ENCODE data around the gene ANKRD60.

The ANKRD60 gene

GRCh38 chr20:58228484-58229197, at the start of gene ANKRD60:
Gene ANKRD60, minus strand, starts transcription at chr20:58228653. Its CDS starts 0 bp downstream, at chr20:58228653.
- DNase-seq, result peak; percentile 28

GRCh38 chr20:58277578-58278472, 49.4 kb upstream of the ANKRD60 start:
- no peak for DNase-seq

- no peak for DNase-seq
Observed at GRCh38 chr20:58277107-58277506, 48.7 kb upstream of the ANKRD60 start.

- DNase-seq, result no peak
Observed at GRCh38 chr20:58274384-58274783, 45.9 kb upstream of the ANKRD60 start.

- no peak for DNase-seq
Observed at GRCh38 chr20:58271606-58272351, 43.3 kb upstream of the ANKRD60 start.

GRCh38 chr20:58268936-58269619, 40.6 kb upstream of the ANKRD60 start:
- DNase-seq, result no peak

- no peak for DNase-seq
Observed at GRCh38 chr20:58268421-58268821, 40.0 kb upstream of the ANKRD60 start.

GRCh38 chr20:58267389-58268215, 39.1 kb upstream of the ANKRD60 start:
- DNase-seq, result no peak

GRCh38 chr20:58264271-58264670, 35.8 kb upstream of the ANKRD60 start:
- no peak for DNase-seq

GRCh38 chr20:58261660-58262059, 33.2 kb upstream of the ANKRD60 start:
- DNase-seq, result no peak

- no peak for DNase-seq
Observed at GRCh38 chr20:58260006-58260405, 31.6 kb upstream of the ANKRD60 start.

GRCh38 chr20:58256842-58257241, 28.4 kb upstream of the ANKRD60 start:
- no peak for DNase-seq

GRCh38 chr20:58256307-58256706, 27.9 kb upstream of the ANKRD60 start:
- no peak for DNase-seq

GRCh38 chr20:58254890-58255289, 26.4 kb upstream of the ANKRD60 start:
- no peak for DNase-seq

- no peak for DNase-seq
Observed at GRCh38 chr20:58251979-58252591, 23.6 kb upstream of the ANKRD60 start.

GRCh38 chr20:58251348-58251978, 23.0 kb upstream of the ANKRD60 start:
- DNase-seq, result no peak

GRCh38 chr20:58246346-58246745, 17.9 kb upstream of the ANKRD60 start:
- DNase-seq, result no peak

- no peak for DNase-seq
Observed at GRCh38 chr20:58245931-58246330, 17.5 kb upstream of the ANKRD60 start.

GRCh38 chr20:58245181-58245891, 16.9 kb upstream of the ANKRD60 start:
- DNase-seq, result no peak

GRCh38 chr20:58244517-58245030, 16.1 kb upstream of the ANKRD60 start:
- no peak for DNase-seq

Data from activated CD4-positive, alpha-beta T cell treated with anti-CD3 and anti-CD28 coated beads for 1 hour (primary cell).